Measurements from ENCODE around the gene AR.

The AR gene

GRCh38 chrX:67725471-67725870 is 181.7 kb downstream of the AR start:
- H3K9me3 ChIP-seq (ENCODE audit: insufficient read depth, low read length), result no peaks in the 10 kb centered on the region
- DNase-seq (ENCODE audit: low read depth, low spot score), result no peak
- no peak overlapping the region for H3K4me3 ChIP-seq (ENCODE audit: insufficient read length, low read depth)
- H3K9ac ChIP-seq (ENCODE audit: insufficient read length, low read depth), result no peak overlapping the region
- TF ChIP-seq ZNF274 (IDR thresholded peaks at IDR 0.05; ENCODE audit: low read depth, low read length) (no peak), YY1 (IDR thresholded peaks at IDR 0.05; ENCODE audit: insufficient read depth, insufficient read length) (no peak), SUZ12 (IDR thresholded peaks at IDR 0.05; ENCODE audit: extremely low read depth, insufficient read depth, insufficient read length) (no peak)
- no peaks in the 10 kb centered on the region for H3K4me1 ChIP-seq (ENCODE audit: insufficient read depth, insufficient read length)
- peaks cover 48% of the 10 kb centered on the region for H3K36me3 ChIP-seq (ENCODE audit: insufficient read depth, insufficient read length, low read length)
- no peaks in the 10 kb centered on the region for H3K27me3 ChIP-seq (ENCODE audit: insufficient read depth, insufficient read length)

GRCh38 chrX:67726018-67726417 is 182.2 kb downstream of the AR start:
- TF ChIP-seq SUZ12 (IDR thresholded peaks at IDR 0.05; ENCODE audit: extremely low read depth, insufficient read depth, insufficient read length) (no peak), ZNF274 (IDR thresholded peaks at IDR 0.05; ENCODE audit: low read depth, low read length) (no peak), YY1 (IDR thresholded peaks at IDR 0.05; ENCODE audit: insufficient read depth, insufficient read length) (no peak)
- Histone ChIP-seq H3K9me3 (ENCODE audit: insufficient read depth, low read length) (no peaks in the 10 kb centered on the region), H3K9ac (ENCODE audit: insufficient read length, low read depth) (no peak overlapping the region), H3K4me3 (ENCODE audit: insufficient read length, low read depth) (no peak overlapping the region), H3K4me1 (ENCODE audit: insufficient read depth, insufficient read length) (no peaks in the 10 kb centered on the region), H3K27me3 (ENCODE audit: insufficient read depth, insufficient read length) (no peaks in the 10 kb centered on the region), H3K36me3 (ENCODE audit: insufficient read depth, insufficient read length, low read length) (peaks cover 44% of the 10 kb centered on the region)
- no peak for DNase-seq (ENCODE audit: low read depth, low spot score)

GRCh38 chrX:67727576-67727975 is 183.8 kb downstream of the AR start:
- no peaks in the 10 kb centered on the region for H3K9me3 ChIP-seq (ENCODE audit: insufficient read depth, low read length)
- no peak overlapping the region for H3K9ac ChIP-seq (ENCODE audit: insufficient read length, low read depth)
- H3K36me3 ChIP-seq (ENCODE audit: insufficient read depth, insufficient read length, low read length), result peaks cover 36% of the 10 kb centered on the region
- no peak overlapping the region for H3K4me3 ChIP-seq (ENCODE audit: insufficient read length, low read depth)
- no peak for TF ChIP-seq SUZ12 (IDR thresholded peaks at IDR 0.05; ENCODE audit: extremely low read depth, insufficient read depth, insufficient read length)
- TF ChIP-seq YY1 (IDR thresholded peaks at IDR 0.05; ENCODE audit: insufficient read depth, insufficient read length), result no peak
- no peak for TF ChIP-seq ZNF274 (IDR thresholded peaks at IDR 0.05; ENCODE audit: low read depth, low read length)
- no peaks in the 10 kb centered on the region for H3K27me3 ChIP-seq (ENCODE audit: insufficient read depth, insufficient read length)
- no peaks in the 10 kb centered on the region for H3K4me1 ChIP-seq (ENCODE audit: insufficient read depth, insufficient read length)
- no peak for DNase-seq (ENCODE audit: low read depth, low spot score)

GRCh38 chrX:67730296-67730695 is 186.5 kb downstream of the AR start:
- Histone ChIP-seq H3K9me3 (ENCODE audit: insufficient read depth, low read length) (no peaks in the 10 kb centered on the region), H3K9ac (ENCODE audit: insufficient read length, low read depth) (no peak overlapping the region), H3K36me3 (ENCODE audit: insufficient read depth, insufficient read length, low read length) (peaks cover 17% of the 10 kb centered on the region), H3K27me3 (ENCODE audit: insufficient read depth, insufficient read length) (no peaks in the 10 kb centered on the region), H3K4me3 (ENCODE audit: insufficient read length, low read depth) (no peak overlapping the region), H3K4me1 (ENCODE audit: insufficient read depth, insufficient read length) (no peaks in the 10 kb centered on the region)
- no peak for DNase-seq (ENCODE audit: low read depth, low spot score)
- TF ChIP-seq YY1 (IDR thresholded peaks at IDR 0.05; ENCODE audit: insufficient read depth, insufficient read length) (no peak), ZNF274 (IDR thresholded peaks at IDR 0.05; ENCODE audit: low read depth, low read length) (no peak), SUZ12 (IDR thresholded peaks at IDR 0.05; ENCODE audit: extremely low read depth, insufficient read depth, insufficient read length) (no peak)

DNA sequence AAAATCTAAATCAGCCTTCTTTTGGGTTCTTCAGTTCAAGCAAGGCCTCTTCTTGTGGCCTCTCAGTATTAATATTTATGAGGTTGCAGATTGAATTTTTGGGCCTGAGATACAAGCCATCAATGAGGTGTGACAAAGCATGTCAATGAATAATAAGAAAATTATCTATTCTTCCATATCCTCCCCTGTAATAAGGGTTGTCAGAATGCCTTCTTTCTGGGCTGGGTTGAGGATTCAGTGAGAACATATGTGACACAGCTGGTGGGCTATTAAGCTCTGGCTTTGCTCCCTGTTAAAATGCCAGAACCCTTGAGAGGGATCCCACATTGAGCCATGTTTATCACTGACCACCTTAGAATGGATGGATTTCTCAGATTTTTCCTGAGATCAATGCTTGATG is 187.2 kb downstream of the AR start:
- Histone ChIP-seq H3K9me3 (ENCODE audit: insufficient read depth, low read length) (no peaks in the 10 kb centered on the region), H3K4me1 (ENCODE audit: insufficient read depth, insufficient read length) (no peaks in the 10 kb centered on the region), H3K36me3 (ENCODE audit: insufficient read depth, insufficient read length, low read length) (peaks cover 11% of the 10 kb centered on the region), H3K27me3 (ENCODE audit: insufficient read depth, insufficient read length) (no peaks in the 10 kb centered on the region), H3K9ac (ENCODE audit: insufficient read length, low read depth) (no peak overlapping the region), H3K4me3 (ENCODE audit: insufficient read length, low read depth) (no peak overlapping the region)
- no peak for DNase-seq (ENCODE audit: low read depth, low spot score)
- TF ChIP-seq SUZ12 (IDR thresholded peaks at IDR 0.05; ENCODE audit: extremely low read depth, insufficient read depth, insufficient read length) (no peak), YY1 (IDR thresholded peaks at IDR 0.05; ENCODE audit: insufficient read depth, insufficient read length) (no peak), ZNF274 (IDR thresholded peaks at IDR 0.05; ENCODE audit: low read depth, low read length) (no peak)

DNA sequence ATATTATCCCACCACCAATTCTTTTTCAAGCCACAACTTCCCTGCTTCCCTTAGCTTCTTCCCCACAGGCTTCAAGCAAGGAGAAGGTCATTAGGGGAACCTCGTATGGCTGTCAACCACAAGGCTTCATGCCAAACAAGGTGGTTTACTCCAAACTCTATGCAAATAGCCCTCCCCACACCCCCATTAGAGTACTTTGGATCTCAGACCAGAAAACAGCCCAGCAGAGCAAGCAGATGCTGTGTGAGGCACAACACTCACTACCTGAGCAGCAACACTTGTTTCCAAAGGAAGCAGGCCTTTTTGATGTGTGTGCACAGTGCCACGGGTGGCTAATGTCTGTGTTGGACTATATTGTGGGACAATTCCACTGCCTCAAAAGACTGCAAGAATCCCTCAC is 189.0 kb downstream of the AR start:
- Histone ChIP-seq H3K9ac (ENCODE audit: insufficient read length, low read depth) (no peak overlapping the region), H3K9me3 (ENCODE audit: insufficient read depth, low read length) (no peaks in the 10 kb centered on the region), H3K36me3 (ENCODE audit: insufficient read depth, insufficient read length, low read length) (peaks cover 6% of the 10 kb centered on the region), H3K4me1 (ENCODE audit: insufficient read depth, insufficient read length) (no peaks in the 10 kb centered on the region), H3K27me3 (ENCODE audit: insufficient read depth, insufficient read length) (no peaks in the 10 kb centered on the region), H3K4me3 (ENCODE audit: insufficient read length, low read depth) (no peak overlapping the region)
- TF ChIP-seq YY1 (IDR thresholded peaks at IDR 0.05; ENCODE audit: insufficient read depth, insufficient read length), result no peak
- TF ChIP-seq ZNF274 (IDR thresholded peaks at IDR 0.05; ENCODE audit: low read depth, low read length), result no peak
- TF ChIP-seq SUZ12 (IDR thresholded peaks at IDR 0.05; ENCODE audit: extremely low read depth, insufficient read depth, insufficient read length), result no peak
- no peak for DNase-seq (ENCODE audit: low read depth, low spot score)

DNA sequence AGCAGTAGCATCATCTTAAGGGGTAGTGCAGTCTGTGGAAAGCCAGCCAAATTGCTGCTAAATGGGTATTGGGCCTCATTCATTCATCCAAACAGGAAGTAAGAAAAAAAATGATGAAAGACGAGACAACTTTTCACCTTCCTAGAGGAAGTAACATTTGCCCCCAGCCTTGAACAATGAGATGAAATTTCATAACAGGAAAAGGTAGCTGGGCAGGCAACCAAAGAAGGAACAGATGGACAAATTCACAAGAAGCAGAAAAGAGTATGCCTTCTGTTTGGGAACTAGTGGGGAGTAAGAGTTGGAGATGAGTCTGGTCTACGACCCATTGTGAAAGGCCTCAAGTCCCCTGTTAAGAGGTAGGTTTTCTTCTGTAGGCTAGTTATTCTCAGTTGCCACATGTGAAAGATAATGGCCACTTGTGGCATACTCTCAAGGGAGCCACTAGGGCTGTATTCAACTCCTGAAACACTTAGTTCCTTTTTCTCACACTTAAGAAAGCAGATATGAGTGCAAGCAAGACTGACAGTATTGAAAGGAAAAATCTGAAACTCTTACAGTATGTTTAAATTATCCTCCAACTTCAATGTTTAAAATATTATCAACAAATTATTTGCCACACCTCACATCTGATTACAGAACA is 190.4 kb downstream of the AR start:
- no peaks in the 10 kb centered on the region for H3K27me3 ChIP-seq (ENCODE audit: insufficient read depth, insufficient read length)
- no peak overlapping the region for H3K9ac ChIP-seq (ENCODE audit: insufficient read length, low read depth)
- H3K9me3 ChIP-seq (ENCODE audit: insufficient read depth, low read length), result no peaks in the 10 kb centered on the region
- no peak for TF ChIP-seq YY1 (IDR thresholded peaks at IDR 0.05; ENCODE audit: insufficient read depth, insufficient read length)
- TF ChIP-seq ZNF274 (IDR thresholded peaks at IDR 0.05; ENCODE audit: low read depth, low read length), result no peak
- no peak for TF ChIP-seq SUZ12 (IDR thresholded peaks at IDR 0.05; ENCODE audit: extremely low read depth, insufficient read depth, insufficient read length)
- no peak overlapping the region for H3K4me3 ChIP-seq (ENCODE audit: insufficient read length, low read depth)
- no peaks in the 10 kb centered on the region for H3K36me3 ChIP-seq (ENCODE audit: insufficient read depth, insufficient read length, low read length)
- H3K4me1 ChIP-seq (ENCODE audit: insufficient read depth, insufficient read length), result no peaks in the 10 kb centered on the region
- DNase-seq (ENCODE audit: low read depth, low spot score), result no peak
